A673 (cell line): ENCODE results near the gene SHISAL1. TPM values are rescaled to one million over a fixed set of nuclear protein-coding genes. Genes with fewer than 3 reads are reported as not detected.

Experiments
- BruUV-seq: library from RNA; stranded (reverse); fragments of 400-500 nt; replicated peaks from 2 replicates; lab custom pipeline; 2021; lab: Mats Ljungman, UMichigan
- CTCF ChIA-PET: fragments of 300-600 bp; sonication (Branson Sonifier 250); formaldehyde crosslinking; loops from one replicate; lab custom pipeline; 2022; ENCODE audit warnings: antibody characterized with exemption; lab: Charles Lee
- POLR2A ChIA-PET: fragments of 300-600 bp; sonication (Branson Sonifier 250); formaldehyde crosslinking; loops from one replicate; lab custom pipeline; 2022; ENCODE audit warnings: antibody characterized with exemption; ENCODE audit not compliant: low non-redundant PET; lab: Charles Lee
- DNase-seq: peaks from one replicate; pipeline ENCODE4 v3.0.0-alpha.2; 2015; ENCODE audit warnings: low spot score
- H3K27ac ChIP-seq: fragments of 200-600 bp; sonication (generic); 2 replicates; pipeline ENCODE4 v1.5.1; 2016; ENCODE audit warnings: mixed run types, low read depth, mild to moderate bottlenecking, mixed read lengths, antibody characterized with exemption, low read length; ENCODE audit not compliant: poor library complexity, severe bottlenecking
- H3K27me3 ChIP-seq: fragments of 200-600 bp; sonication (generic); replicated peaks from 2 replicates; pipeline ENCODE4 v1.6.1; 2017; ENCODE audit warnings: mixed run types, low read depth, mild to moderate bottlenecking, mixed read lengths, antibody characterized with exemption, low read length; ENCODE audit not compliant: insufficient read depth, poor library complexity
- H3K36me3 ChIP-seq: fragments of 200-600 bp; sonication (generic); 2 replicates; pipeline ENCODE4 v1.6.1; 2016; ENCODE audit warnings: mixed run types, mild to moderate bottlenecking, mixed read lengths, antibody characterized with exemption, low read length; ENCODE audit not compliant: insufficient read depth, poor library complexity, severe bottlenecking
- H3K4me1 ChIP-seq: fragments of 200-600 bp; sonication (generic); 2 replicates; pipeline ENCODE4 v1.6.1; 2017; ENCODE audit warnings: mixed run types, mild to moderate bottlenecking, mixed read lengths, antibody characterized with exemption, low read length; ENCODE audit not compliant: insufficient read depth, poor library complexity, severe bottlenecking
- H3K4me3 ChIP-seq: fragments of 200-600 bp; sonication (generic); 2 replicates; pipeline ENCODE4 v1.5.1; 2016; ENCODE audit warnings: low read depth, mixed run types, mild to moderate bottlenecking, mixed read lengths, low read length; ENCODE audit not compliant: poor library complexity, severe bottlenecking
- H3K9me3 ChIP-seq: fragments of 200-600 bp; sonication (generic); 2 replicates; pipeline ENCODE4 v1.6.1; 2016; ENCODE audit warnings: mixed run types, low read depth, mild to moderate bottlenecking, mixed read lengths, antibody characterized with exemption, low read length; ENCODE audit not compliant: poor library complexity, severe bottlenecking
- CTCF ChIP-seq: fragments of 300-800, 200-600 bp; sonication (generic); conservative IDR thresholded peaks from 2 replicates; pipeline ENCODE4 v1.5.1; 2017; ENCODE audit warnings: low read depth, mild to moderate bottlenecking, antibody characterized with exemption, low read length, moderate library complexity, mixed read lengths
- EZH2 ChIP-seq: fragments of 200-600 bp; sonication (generic); IDR thresholded peaks from 2 replicates; pipeline ENCODE4 v1.6.1; 2017; ENCODE audit warnings: borderline replicate concordance, low read depth, mild to moderate bottlenecking, mixed read lengths, antibody characterized with exemption, low read length; ENCODE audit not compliant: poor library complexity, severe bottlenecking
- intact Hi-C: fragments of 100-400 bp; cut with micrococcal nuclease; formaldehyde crosslinking; loops from one replicate; pipeline ENCODE4 v1.10.0; 2022; ENCODE audit not compliant: unreplicated experiment
- total RNA-seq: library from RNA; stranded (reverse); gene quantifications from 2 replicates; pipeline ENCODE4 v1.2.3, GENCODE V29; 2021

The SHISAL1 gene
- total RNA-seq, 1 experiment from 2014 or later: 1.8 TPM

- no peak overlapping the region for H3K27ac ChIP-seq
- no peaks in the 10 kb centered on the region for H3K4me1 ChIP-seq
- H3K9me3 ChIP-seq: no peaks in the 10 kb centered on the region
- H3K36me3 ChIP-seq: no peaks in the 10 kb centered on the region
- DNase-seq: no peak
- no peak overlapping the region for H3K4me3 ChIP-seq
- TF ChIP-seq CTCF: no peak
- TF ChIP-seq EZH2: no peak
- intact Hi-C loops: no loop called here
- ChIA-PET CTCF (no interaction called here), POLR2A (no interaction called here)
- BruUV-seq: no TSS peak
- no peaks in the 10 kb centered on the region for H3K27me3 ChIP-seq
Measured at GRCh38 chr22:44272401-44272771, 40.4 kb downstream of the SHISAL1 start.

GRCh38 chr22:44271732-44272400, 40.9 kb downstream of the SHISAL1 start:
- DNase-seq: no peak
- ChIA-PET CTCF (no interaction called here), POLR2A (no interaction called here)

GRCh38 chr22:44271010-44271500, 41.7 kb downstream of the SHISAL1 start:
- DNase-seq: no peak
- H3K4me1 ChIP-seq: no peaks in the 10 kb centered on the region
- no peak for TF ChIP-seq CTCF
- no peak for TF ChIP-seq EZH2
- BruUV-seq: no TSS peak
- CTCF ChIA-PET: no interaction called here
- no peaks in the 10 kb centered on the region for H3K9me3 ChIP-seq
- H3K27ac ChIP-seq: no peak overlapping the region
- H3K27me3 ChIP-seq: no peaks in the 10 kb centered on the region
- POLR2A ChIA-PET: no interaction called here
- H3K4me3 ChIP-seq: no peak overlapping the region
- intact Hi-C loops: no loop called here
- H3K36me3 ChIP-seq: no peaks in the 10 kb centered on the region

More at GRCh38 chr22:44271732-44272400, 40.9 kb downstream of the SHISAL1 start:
- TF ChIP-seq EZH2 (no peak), CTCF (no peak)
- Histone ChIP-seq H3K9me3 (no peaks in the 10 kb centered on the region), H3K27ac (no peak overlapping the region), H3K36me3 (no peaks in the 10 kb centered on the region), H3K4me3 (no peak overlapping the region), H3K27me3 (no peaks in the 10 kb centered on the region), H3K4me1 (no peaks in the 10 kb centered on the region)
- intact Hi-C loops: no loop called here
- BruUV-seq: no TSS peak
